Breast epithelium (tissue), 4 donors: ENCODE data around the gene GPER1. TPM values are rescaled to one million over a fixed set of nuclear protein-coding genes. Genes with fewer than 3 reads are reported as not detected.

Source experiments
- DNase-seq, 2 donors: peaks; one replicate each; pipeline ENCODE4 v3.0.0-alpha.2; 2019; ENCODE audit warnings: low spot score in 2 of 2
- H3K27ac ChIP-seq, 2 donors: fragments of 200-600 bp; sonication (generic) in 1 of 2; one replicate each; pipeline ENCODE4 v1.5.1; 2016 to 2019; ENCODE audit warnings: mild to moderate bottlenecking in 1 of 2
- H3K27me3 ChIP-seq, 2 donors: fragments of 200-600 bp; sonication (generic) in 1 of 2; one replicate each; pipeline versions ENCODE4 v1.5.1 to v1.6.0; 2017 to 2019; ENCODE audit warnings: control low read depth in 1 of 2, mild to moderate bottlenecking in 1 of 2
- H3K36me3 ChIP-seq: fragments of 200-600 bp; one replicate; pipeline ENCODE4 v1.5.1; 2019
- H3K4me1 ChIP-seq, 2 donors: fragments of 200-600 bp; sonication (generic); one replicate each; pipeline ENCODE4 v1.5.1; 2016 to 2019; ENCODE audit warnings: control low read depth in 1 of 2
- H3K4me3 ChIP-seq, 3 donors: fragments of 200-600 bp; sonication (generic); 1 replicate in 2 of 3; 2 replicates in 1 of 3; pipeline ENCODE4 v1.5.1; 2016 to 2019; ENCODE audit warnings: mild to moderate bottlenecking in 3 of 3, moderate library complexity in 2 of 3
- H3K9me3 ChIP-seq, 2 donors: fragments of 200-600 bp; sonication (generic) in 1 of 2; one replicate each; pipeline ENCODE4 v1.5.1; 2016 to 2019; ENCODE audit warnings: control low read depth in 1 of 2
- POLR2A ChIP-seq: fragments of 450-650 bp; IDR thresholded peaks from one replicate; pipeline ENCODE4 v1.6.1; 2016; ENCODE audit warnings: antibody characterized with exemption, mild to moderate bottlenecking, moderate library complexity
- POLR2AphosphoS5 ChIP-seq, 3 donors: sonication (generic); formaldehyde crosslinking; IDR thresholded peaks; one replicate each; pipeline ENCODE4 v1.6.1; 2017; ENCODE audit warnings: antibody characterized with exemption in 3 of 3
- intact Hi-C: fragments of 100-400 bp; cut with DNase I; formaldehyde crosslinking; loops from one replicate; pipeline ENCODE4 v1.15.1; 2023; ENCODE audit warnings: low total_unique reads
- total RNA-seq, 3 donors: library from RNA; depleted of rRNA; stranded (reverse); fragments of >200 nt; gene quantifications; one replicate each; pipeline ENCODE4 v1.1.0, GENCODE V29; 2016
- TF ChIP-seq, protein P1 (sequence below), 3 donors: fragments of 450-650 bp; IDR thresholded peaks; one replicate each; pipeline ENCODE4 v1.5.1; 2016 to 2017; ENCODE audit warnings: antibody characterized with exemption in 3 of 3, mild to moderate bottlenecking in 3 of 3, moderate library complexity in 3 of 3

Gene GPER1
- total RNA-seq, 3 donors from 2014 or later = 2.6 to 3.3 (median 3.2) TPM

DNA sequence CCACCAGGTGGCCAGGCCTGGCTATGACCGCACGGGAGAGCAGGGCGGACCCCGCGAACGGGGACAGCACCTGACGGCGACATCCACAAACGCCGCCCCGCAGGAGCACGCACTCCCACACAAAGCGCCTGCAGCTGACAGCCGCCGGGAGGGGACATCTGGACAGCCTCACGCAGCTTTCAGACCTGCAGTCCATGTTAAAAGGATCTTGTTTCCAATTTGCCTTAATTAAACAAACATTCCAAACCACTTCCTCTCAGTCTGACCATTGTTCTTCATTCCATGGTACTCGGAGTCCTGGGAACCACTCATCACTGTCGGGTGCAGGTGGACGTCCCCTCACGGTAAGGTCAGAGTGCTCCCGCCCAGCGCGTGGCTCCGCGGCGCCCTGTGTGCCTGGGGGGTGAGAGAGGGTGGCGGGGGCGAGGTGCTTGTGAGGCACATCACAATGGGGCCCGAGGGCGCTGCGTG lies 5.9 kb upstream of the GPER1 start:
- no peak overlapping the region for H3K4me3 ChIP-seq
- intact Hi-C loops = no loop called here
- TF ChIP-seq, protein P1, sequence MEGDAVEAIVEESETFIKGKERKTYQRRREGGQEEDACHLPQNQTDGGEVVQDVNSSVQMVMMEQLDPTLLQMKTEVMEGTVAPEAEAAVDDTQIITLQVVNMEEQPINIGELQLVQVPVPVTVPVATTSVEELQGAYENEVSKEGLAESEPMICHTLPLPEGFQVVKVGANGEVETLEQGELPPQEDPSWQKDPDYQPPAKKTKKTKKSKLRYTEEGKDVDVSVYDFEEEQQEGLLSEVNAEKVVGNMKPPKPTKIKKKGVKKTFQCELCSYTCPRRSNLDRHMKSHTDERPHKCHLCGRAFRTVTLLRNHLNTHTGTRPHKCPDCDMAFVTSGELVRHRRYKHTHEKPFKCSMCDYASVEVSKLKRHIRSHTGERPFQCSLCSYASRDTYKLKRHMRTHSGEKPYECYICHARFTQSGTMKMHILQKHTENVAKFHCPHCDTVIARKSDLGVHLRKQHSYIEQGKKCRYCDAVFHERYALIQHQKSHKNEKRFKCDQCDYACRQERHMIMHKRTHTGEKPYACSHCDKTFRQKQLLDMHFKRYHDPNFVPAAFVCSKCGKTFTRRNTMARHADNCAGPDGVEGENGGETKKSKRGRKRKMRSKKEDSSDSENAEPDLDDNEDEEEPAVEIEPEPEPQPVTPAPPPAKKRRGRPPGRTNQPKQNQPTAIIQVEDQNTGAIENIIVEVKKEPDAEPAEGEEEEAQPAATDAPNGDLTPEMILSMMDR (IDR thresholded peaks at IDR 0.05) = no peak
- TF ChIP-seq POLR2A (no peak), POLR2AphosphoS5 (IDR thresholded peaks at IDR 0.05) (no peak)
- peaks cover 0 to 6% of the 10 kb centered on the region in 2 donors for H3K4me1 ChIP-seq
- DNase-seq = no peak
- no peaks in the 10 kb centered on the region for H3K36me3 ChIP-seq
- H3K27me3 ChIP-seq = no peaks in the 10 kb centered on the region
- no peak overlapping the region for H3K27ac ChIP-seq
- no peaks in the 10 kb centered on the region for H3K9me3 ChIP-seq

DNA sequence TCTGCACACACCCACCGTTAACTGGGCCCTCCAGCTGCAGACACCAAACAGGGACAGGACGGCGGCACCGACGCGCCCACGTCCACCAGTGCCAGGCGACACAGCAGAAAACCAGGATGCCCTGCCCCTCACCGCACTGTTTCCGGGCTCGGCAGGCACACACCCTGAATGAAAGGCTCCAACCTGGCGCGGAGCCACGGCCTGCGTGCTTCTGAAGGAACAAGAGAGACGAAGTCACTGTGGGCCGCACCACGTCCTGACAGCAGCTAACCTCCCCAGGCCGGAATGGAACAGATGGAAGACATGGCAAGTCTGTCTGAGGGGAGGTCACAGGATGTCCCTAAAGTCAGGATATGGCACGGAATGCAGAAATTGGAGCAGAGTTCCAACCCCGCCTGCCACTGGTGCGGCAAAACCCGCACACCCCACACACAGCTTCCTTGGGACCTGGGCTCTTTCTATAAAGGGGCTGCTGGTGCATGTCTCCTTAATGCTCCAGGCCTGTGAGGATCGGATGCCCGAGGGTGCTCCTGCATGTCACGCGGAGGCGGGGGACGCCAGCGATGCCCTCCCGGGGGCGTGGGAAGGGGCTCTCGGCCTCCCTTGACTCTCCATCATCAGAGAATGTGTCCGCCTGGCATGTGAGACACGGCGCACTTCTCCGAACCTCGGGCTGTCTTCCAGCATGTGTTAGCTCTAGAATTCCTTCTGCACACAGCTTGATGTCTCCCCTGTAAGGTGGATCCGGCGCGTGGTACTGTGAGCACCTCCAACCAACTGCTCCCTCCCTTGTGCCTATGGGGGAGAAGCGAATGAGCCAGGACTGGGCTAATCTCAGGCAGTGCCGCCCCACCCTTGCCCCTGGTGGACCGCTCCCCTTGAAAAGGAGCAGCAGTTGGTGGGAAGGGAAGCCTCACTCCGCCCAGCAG lies 3.9 kb upstream of the GPER1 start:
- no peaks in the 10 kb centered on the region for H3K27me3 ChIP-seq
- peak in 1 of 2 donors; percentile 65 for DNase-seq
- intact Hi-C loops = no loop called here
- no peak overlapping the region for H3K27ac ChIP-seq
- TF ChIP-seq POLR2AphosphoS5 (IDR thresholded peaks at IDR 0.05) (no peak), POLR2A (no peak)
- TF ChIP-seq, protein P1 (IDR thresholded peaks at IDR 0.05) = no peak
- H3K4me1 ChIP-seq = peaks cover 0 to 17% of the 10 kb centered on the region in 2 donors
- no peaks in the 10 kb centered on the region for H3K9me3 ChIP-seq
- H3K36me3 ChIP-seq = no peaks in the 10 kb centered on the region
- H3K4me3 ChIP-seq = no peak overlapping the region

DNA sequence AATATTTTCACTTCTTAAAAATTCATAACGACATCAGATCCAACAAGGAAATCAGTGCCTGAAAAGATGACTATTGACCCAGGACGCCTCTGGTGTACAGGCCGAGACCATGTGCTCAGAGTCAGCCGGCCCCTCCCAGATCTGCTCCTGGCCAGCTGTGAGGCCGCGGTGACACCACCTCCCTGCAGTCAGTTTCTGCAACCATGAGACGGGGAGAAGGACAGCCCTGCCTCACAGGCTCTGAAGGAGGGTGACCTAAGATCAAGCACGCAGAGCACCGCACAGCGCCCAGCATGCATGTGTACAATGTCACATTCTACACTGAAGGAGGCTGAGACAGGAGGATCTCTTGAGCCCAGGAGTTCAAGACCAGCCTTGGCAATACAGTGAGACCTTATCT lies 2.6 kb upstream of the GPER1 start:
- Histone ChIP-seq H3K4me3 (no peak overlapping the region), H3K27ac (no peak overlapping the region), H3K36me3 (no peaks in the 10 kb centered on the region), H3K9me3 (no peaks in the 10 kb centered on the region), H3K4me1 (peaks cover 0 to 17% of the 10 kb centered on the region in 2 donors), H3K27me3 (no peaks in the 10 kb centered on the region)
- TF ChIP-seq POLR2A (no peak), POLR2AphosphoS5 (IDR thresholded peaks at IDR 0.05) (no peak)
- TF ChIP-seq, protein P1 (IDR thresholded peaks at IDR 0.05) = no peak
- no peak for DNase-seq
- intact Hi-C loops = no loop called here

DNA sequence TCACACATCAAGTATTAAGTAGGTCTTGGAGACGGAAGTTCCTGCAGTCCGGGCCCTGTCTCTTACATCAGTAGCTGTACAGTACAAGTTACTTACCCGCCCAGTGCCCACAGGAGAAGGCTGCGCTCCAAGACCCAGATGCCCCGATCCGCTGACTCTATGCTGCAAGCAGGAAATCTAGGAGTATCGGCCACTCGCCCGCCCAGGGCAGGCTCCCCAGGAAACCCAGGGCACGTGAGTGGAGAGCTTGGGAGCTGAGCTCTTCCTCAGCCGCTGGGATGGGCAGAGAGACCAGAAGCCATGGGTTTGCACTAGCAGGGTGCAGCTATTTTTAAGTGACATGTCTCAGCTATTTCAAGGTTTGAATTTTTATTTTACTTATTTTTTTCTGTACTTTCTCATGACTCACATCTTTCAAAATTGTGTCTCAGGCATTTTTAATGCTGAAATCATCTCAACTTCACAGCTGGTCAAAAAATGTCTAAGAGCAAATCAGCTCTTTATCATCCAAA lies 1.9 kb upstream of the GPER1 start:
- peaks cover 0 to 17% of the 10 kb centered on the region in 2 donors for H3K4me1 ChIP-seq
- no peak for DNase-seq

More for the DNA sequence above, 1.9 kb upstream of the GPER1 start:
- peak in 1 of 3 donors; percentile 14 for TF ChIP-seq POLR2AphosphoS5 (IDR thresholded peaks at IDR 0.05)
- TF ChIP-seq, protein P1 (IDR thresholded peaks at IDR 0.05) = no peak
- Histone ChIP-seq H3K4me3 (no peak overlapping the region), H3K27me3 (no peaks in the 10 kb centered on the region), H3K27ac (no peak overlapping the region), H3K36me3 (no peaks in the 10 kb centered on the region), H3K9me3 (no peaks in the 10 kb centered on the region)
- intact Hi-C loops = no loop called here
